Loucy (cell line): ENCODE measurements around the gene CRELD1.
"Not testable (repeated sequence)": the region's sequence is repeated elsewhere in the genome, so short reads cannot be mapped to it uniquely, and the experiment has no call there.

ENCODE experiments used
- CTCF ChIP-seq: fragments of 200-600 bp; sonication (generic); conservative IDR thresholded peaks from 2 replicates; pipeline ENCODE4 v1.5.1; 2014; ENCODE audit warnings: mild to moderate bottlenecking, antibody characterized with exemption, low read length
- EZH2phosphoT487 ChIP-seq: fragments of 200-600 bp; IDR thresholded peaks from 2 replicates; pipeline ENCODE4 v1.6.1; 2018; ENCODE audit warnings: antibody characterized with exemption, mild to moderate bottlenecking, moderate library complexity, borderline replicate concordance

GRCh38 chr3:9900965-9901415 lies 32.6 kb upstream of the CRELD1 start:
- not testable (repeated sequence) for TF ChIP-seq CTCF, EZH2phosphoT487
